ENCODE measurements around the gene ACBD3.

Gene ACBD3

DNA sequence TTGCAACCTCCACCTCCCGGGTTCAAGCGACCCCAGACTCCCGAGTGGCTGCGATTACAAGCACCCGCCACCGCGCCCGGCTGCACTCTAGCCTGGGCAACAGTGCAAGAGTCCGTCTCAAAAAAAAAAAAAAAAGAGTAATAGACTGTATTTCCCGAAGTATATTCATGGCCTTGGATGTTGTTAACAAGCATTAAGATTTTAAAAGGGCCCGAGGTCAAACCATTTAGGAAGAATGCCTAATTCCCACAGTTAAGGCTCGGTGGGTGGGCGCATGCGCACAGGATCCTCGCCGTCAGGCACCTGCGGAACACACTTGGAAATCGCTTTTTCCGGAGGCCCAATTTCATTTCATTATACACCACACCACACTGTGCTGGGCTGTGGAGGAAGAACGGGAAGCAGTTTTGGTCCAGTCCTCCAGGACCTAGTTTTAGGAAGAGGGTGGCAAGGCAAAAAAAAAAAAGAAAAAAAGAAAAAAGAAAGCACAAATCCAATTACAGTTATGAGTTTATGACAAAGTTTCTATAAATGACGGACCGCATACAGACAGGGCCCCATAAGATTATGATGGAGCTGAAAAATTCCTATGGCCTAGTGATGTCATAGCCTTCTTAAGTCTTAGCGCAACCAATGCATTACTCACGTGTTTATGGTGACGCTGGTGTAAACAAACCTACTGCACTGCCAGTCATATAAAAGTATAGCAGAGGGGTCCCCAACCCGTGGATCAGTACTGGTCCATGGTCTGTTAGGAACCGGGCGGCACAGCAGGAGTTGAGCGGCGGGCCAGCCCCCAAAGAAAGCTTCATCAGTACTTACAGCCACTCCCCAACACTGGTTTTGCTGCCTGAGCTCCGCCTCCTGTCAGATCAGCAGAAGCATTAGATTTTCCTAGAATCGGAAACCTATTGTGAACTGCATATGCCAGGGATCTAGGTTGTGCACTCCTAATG, 85.8 kb downstream of the ACBD3 start:
- ChIA-PET POLR2A (interaction anchor here (1.0 kb wide), 1 partner anchor 10 kb away, joined by 3 read pairs; no protein-coding TSS in a partner anchor), CTCF (interaction anchor here (1.0 to 3.5 kb wide), 4 partner anchors 9 to 36 kb away, joined by 3 to 17 read pairs (median 10); no protein-coding TSS in a partner anchor)
- Histone ChIP-seq H3K27ac (ENCODE audit: insufficient read depth in 1 of 2, low read depth in 1 of 2, low read length in 2 of 2, poor library complexity in 1 of 2, severe bottlenecking in 2 of 2) (peak overlapping the region in 1 of 2 experiments; percentile 70), H3K27me3 (replicated peaks in 2 of 5; ENCODE audit: control insufficient read depth in 4 of 5, insufficient read depth in 5 of 5, low read length in 4 of 5) (no peaks in the 10 kb centered on the region), H3K4me3 (ENCODE audit: control insufficient read depth in 1 of 7, extremely low read depth in 1 of 7, insufficient read depth in 4 of 7, low read depth in 2 of 7, low read length in 6 of 7) (peak overlapping the region in 6 of 7 experiments; percentile 54 to 90 (median 66)), H3K4me1 (ENCODE audit: control extremely low read depth in 1 of 4, control insufficient read depth in 4 of 4, insufficient read depth in 4 of 4, low read length in 3 of 4) (peaks cover 5 to 13% (median 10%) of the 10 kb centered on the region in 4 experiments), H3K9me3 (ENCODE audit: control extremely low read depth in 1 of 5, control insufficient read depth in 4 of 5, insufficient read depth in 2 of 5, low read depth in 1 of 5, low read length in 4 of 5) (no peaks in the 10 kb centered on the region), H3K36me3 (ENCODE audit: control insufficient read depth in 4 of 4, insufficient read depth in 4 of 4, low read length in 3 of 4) (no peaks in the 10 kb centered on the region)
- DNase-seq: peak; percentile 47 to 85 (median 76)
- WGBS (ENCODE audit: insufficient coverage): 12% methylated on average over 18 of the region's 32 CpGs

- no peaks in the 10 kb centered on the region for H3K36me3 ChIP-seq (ENCODE audit: control insufficient read depth in 4 of 4, insufficient read depth in 4 of 4, low read length in 3 of 4)
- H3K27ac ChIP-seq (ENCODE audit: insufficient read depth in 1 of 2, low read depth in 1 of 2, low read length in 2 of 2, poor library complexity in 1 of 2, severe bottlenecking in 2 of 2): no peak overlapping the region
- no peak overlapping the region for H3K4me3 ChIP-seq (ENCODE audit: control insufficient read depth in 1 of 7, extremely low read depth in 1 of 7, insufficient read depth in 4 of 7, low read depth in 2 of 7, low read length in 6 of 7)
- H3K4me1 ChIP-seq (ENCODE audit: control extremely low read depth in 1 of 4, control insufficient read depth in 4 of 4, insufficient read depth in 4 of 4, low read length in 3 of 4): peaks cover 5 to 13% (median 10%) of the 10 kb centered on the region in 4 experiments
- no peaks in the 10 kb centered on the region for H3K27me3 ChIP-seq (replicated peaks in 2 of 5; ENCODE audit: control insufficient read depth in 4 of 5, insufficient read depth in 5 of 5, low read length in 4 of 5)
- 92% methylated on average over 2 of the region's 3 CpGs for WGBS (ENCODE audit: insufficient coverage)
- no peaks in the 10 kb centered on the region for H3K9me3 ChIP-seq (ENCODE audit: control extremely low read depth in 1 of 5, control insufficient read depth in 4 of 5, insufficient read depth in 2 of 5, low read depth in 1 of 5, low read length in 4 of 5)
- no peak for DNase-seq
- ChIA-PET POLR2A (no interaction called here), CTCF (interaction anchor here (0.6 to 3.5 kb wide), 9 partner anchors 9 to 107 kb away, joined by 4 to 17 read pairs (median 6); no protein-coding TSS in a partner anchor)
Measured at GRCh38 chr1:226098870-226099835, 87.4 kb downstream of the ACBD3 start.

- Histone ChIP-seq H3K4me3 (ENCODE audit: control insufficient read depth in 1 of 7, extremely low read depth in 1 of 7, insufficient read depth in 4 of 7, low read depth in 2 of 7, low read length in 6 of 7) (no peak overlapping the region), H3K27ac (ENCODE audit: insufficient read depth in 1 of 2, low read depth in 1 of 2, low read length in 2 of 2, poor library complexity in 1 of 2, severe bottlenecking in 2 of 2) (no peak overlapping the region), H3K27me3 (replicated peaks in 2 of 5; ENCODE audit: control insufficient read depth in 4 of 5, insufficient read depth in 5 of 5, low read length in 4 of 5) (no peaks in the 10 kb centered on the region), H3K9me3 (ENCODE audit: control extremely low read depth in 1 of 5, control insufficient read depth in 4 of 5, insufficient read depth in 2 of 5, low read depth in 1 of 5, low read length in 4 of 5) (no peaks in the 10 kb centered on the region), H3K36me3 (ENCODE audit: control insufficient read depth in 4 of 4, insufficient read depth in 4 of 4, low read length in 3 of 4) (no peaks in the 10 kb centered on the region), H3K4me1 (ENCODE audit: control extremely low read depth in 1 of 4, control insufficient read depth in 4 of 4, insufficient read depth in 4 of 4, low read length in 3 of 4) (peaks cover 5 to 13% (median 10%) of the 10 kb centered on the region in 4 experiments)
- ChIA-PET POLR2A (no interaction called here), CTCF (interaction anchor here (1.1 to 3.5 kb wide), 6 partner anchors 8 to 32 kb away, joined by 3 to 17 read pairs (median 6); no protein-coding TSS in a partner anchor)
- DNase-seq: no peak
- WGBS (ENCODE audit: insufficient coverage): 92% methylated on average over 4 of the region's 5 CpGs
Measured at GRCh38 chr1:226097866-226098625, 88.5 kb downstream of the ACBD3 start.

- ChIA-PET POLR2A (interaction anchor here (0.6 kb wide), 1 partner anchor 649 kb away, joined by 3 read pairs; no protein-coding TSS in a partner anchor), CTCF (interaction anchor here (0.7 to 4.5 kb wide), 6 partner anchors 10 to 238 kb away, joined by 3 to 20 read pairs (median 4); no protein-coding TSS in a partner anchor)
- Histone ChIP-seq H3K4me1 (ENCODE audit: control extremely low read depth in 1 of 4, control insufficient read depth in 4 of 4, insufficient read depth in 4 of 4, low read length in 3 of 4) (peaks cover 0 to 5% (median 3%) of the 10 kb centered on the region in 4 experiments), H3K27ac (ENCODE audit: insufficient read depth in 1 of 2, low read depth in 1 of 2, low read length in 2 of 2, poor library complexity in 1 of 2, severe bottlenecking in 2 of 2) (no peak overlapping the region), H3K27me3 (replicated peaks in 2 of 5; ENCODE audit: control insufficient read depth in 4 of 5, insufficient read depth in 5 of 5, low read length in 4 of 5) (no peaks in the 10 kb centered on the region), H3K4me3 (ENCODE audit: control insufficient read depth in 1 of 7, extremely low read depth in 1 of 7, insufficient read depth in 4 of 7, low read depth in 2 of 7, low read length in 6 of 7) (no peak overlapping the region), H3K36me3 (ENCODE audit: control insufficient read depth in 4 of 4, insufficient read depth in 4 of 4, low read length in 3 of 4) (no peaks in the 10 kb centered on the region), H3K9me3 (ENCODE audit: control extremely low read depth in 1 of 5, control insufficient read depth in 4 of 5, insufficient read depth in 2 of 5, low read depth in 1 of 5, low read length in 4 of 5) (no peaks in the 10 kb centered on the region)
- no peak for DNase-seq
- WGBS (ENCODE audit: insufficient coverage): 100% methylated on average over 2 of the region's 2 CpGs
Measured at GRCh38 chr1:226095286-226095685, 91.3 kb downstream of the ACBD3 start.

Data from common myeloid progenitor, CD34-positive (primary cell).